SK-N-SH (cell line): ENCODE data around the gene D2HGDH. TPM values are rescaled to one million over a fixed set of nuclear protein-coding genes. Genes with fewer than 3 reads are reported as not detected.

Experiments
- CTCF ChIA-PET: fragments of 300-600, 350-600 bp; formaldehyde crosslinking; extraction: SDS; loops from one replicate; lab custom pipeline; 2021; lab: Yijun Ruan, JAX
- POLR2A ChIA-PET: fragments of 350-600 bp; sonication (Branson Sonifier 250); formaldehyde crosslinking; extraction: SDS; loops from one replicate; lab custom pipeline; 2020; ENCODE audit warnings: antibody characterized with exemption, inconsistent platforms; lab: Yijun Ruan, JAX
- DNase-seq: peaks from one replicate; pipeline ENCODE4 v3.0.0; 2012
- H2AFZ ChIP-seq: fragments of 200-600 bp; sonication (generic); 2 replicates; pipeline ENCODE4 v1.8.1; 2016; ENCODE audit warnings: antibody characterized with exemption, mild to moderate bottlenecking, low read depth
- H3F3A ChIP-seq: fragments of 200-600 bp; sonication (generic); replicated peaks from 2 replicates; pipeline ENCODE3; 2016; ENCODE audit warnings: antibody characterized with exemption, mild to moderate bottlenecking; ENCODE audit not compliant: insufficient read depth
- H3K27ac ChIP-seq, 2 experiments: fragments of 200-500 bp in 1 of 2; fragments of 200-600 bp in 1 of 2; sonication (Bioruptor generic) in 1 of 2; sonication (generic), shearing (Covaris generic) in 1 of 2; 2 replicates each; pipeline versions ENCODE4 v1.5.1 to v1.6.1; 2014 to 2016; ENCODE audit warnings: low read depth in 2 of 2, inconsistent platforms in 1 of 2, low read length in 1 of 2, mild to moderate bottlenecking in 1 of 2, mixed read lengths in 1 of 2
- H3K27me3 ChIP-seq: fragments of 200-600 bp; sonication (generic), shearing (Covaris generic); 2 replicates; pipeline ENCODE4 v1.6.1; 2016; ENCODE audit warnings: mixed run types; ENCODE audit not compliant: insufficient read depth
- H3K36me3 ChIP-seq, 2 experiments: fragments of 200-500 bp in 1 of 2; fragments of 200-600 bp in 1 of 2; sonication (Bioruptor generic) in 1 of 2; sonication (generic) in 1 of 2; replicated peaks in 1 of 2; 2 replicates each; pipeline versions ENCODE3 to v1.5.1; 2014 to 2016; ENCODE audit warnings: low read length in 1 of 2, mild to moderate bottlenecking in 1 of 2; ENCODE audit not compliant: insufficient read depth in 2 of 2, control insufficient read depth in 1 of 2
- H3K4me1 ChIP-seq, 2 experiments: fragments of 200-500 bp in 1 of 2; fragments of 200-600 bp in 1 of 2; sonication (Bioruptor generic) in 1 of 2; sonication (generic), shearing (Covaris generic) in 1 of 2; 2 replicates each; pipeline versions ENCODE4 v1.5.1 to v1.6.1; 2014 to 2016; ENCODE audit warnings: low read depth in 1 of 2, low read length in 1 of 2, mixed run types in 1 of 2; ENCODE audit not compliant: insufficient read depth in 2 of 2, control insufficient read depth in 1 of 2
- H3K4me2 ChIP-seq: fragments of 200-600 bp; sonication (generic), shearing (Covaris generic); 2 replicates; pipeline ENCODE4 v1.6.1; 2017; ENCODE audit warnings: mixed run types
- H3K4me3 ChIP-seq, 2 experiments: fragments of 200-500 bp in 1 of 2; fragments of 200-600 bp in 1 of 2; sonication (Bioruptor generic) in 1 of 2; sonication (generic), shearing (Covaris generic) in 1 of 2; 2 replicates each; pipeline versions ENCODE4 v1.5.1 to v1.8.1; 2014 to 2016; ENCODE audit warnings: low read depth in 2 of 2, inconsistent platforms in 1 of 2, low read length in 1 of 2, mild to moderate bottlenecking in 1 of 2, mixed read lengths in 1 of 2, moderate library complexity in 1 of 2
- H3K79me2 ChIP-seq: fragments of 200-600 bp; sonication (generic); 2 replicates; pipeline ENCODE4 v1.8.1; 2017; ENCODE audit warnings: mild to moderate bottlenecking; ENCODE audit not compliant: insufficient read depth
- H3K9ac ChIP-seq: fragments of 200-600 bp; sonication (generic); 2 replicates; pipeline ENCODE4 v1.6.1; 2017; ENCODE audit warnings: mixed run types
- H3K9me2 ChIP-seq: fragments of 200-600 bp; sonication (generic); 2 replicates; pipeline ENCODE4 v1.6.1; 2017; ENCODE audit warnings: mixed run types
- H3K9me3 ChIP-seq: fragments of 200-600 bp; sonication (generic); 2 replicates; pipeline ENCODE4 v1.6.1; 2017; ENCODE audit warnings: mixed run types, mild to moderate bottlenecking, moderate library complexity
- H4K20me1 ChIP-seq: fragments of 200-600 bp; sonication (generic); 2 replicates; pipeline ENCODE4 v1.6.1; 2017; ENCODE audit warnings: mild to moderate bottlenecking, mixed run types; ENCODE audit not compliant: insufficient read depth
- EZH2phosphoT487 ChIP-seq: fragments of 200-600 bp; sonication (generic); IDR thresholded peaks from 2 replicates; pipeline ENCODE4 v1.6.1; 2017; ENCODE audit warnings: low read depth, mixed run types, mild to moderate bottlenecking, antibody characterized with exemption, moderate library complexity, borderline replicate concordance
- IRF3 ChIP-seq: fragments of 150-350 bp; IDR thresholded peaks from 2 replicates; pipeline ENCODE4 v1.6.1; 2016; ENCODE audit warnings: mild to moderate bottlenecking, low read depth, low read length
- MXI1 ChIP-seq: IDR thresholded peaks from 2 replicates; pipeline ENCODE4 v1.6.1; 2012; ENCODE audit warnings: mild to moderate bottlenecking, low read depth, low read length, improper control_type of control experiment
- NFIC ChIP-seq: IDR thresholded peaks from 2 replicates; pipeline ENCODE4 v1.4.0; 2012; ENCODE audit warnings: borderline replicate concordance
- RXRA ChIP-seq: IDR thresholded peaks from 2 replicates; pipeline ENCODE4 v1.4.0; 2012; ENCODE audit warnings: low read depth, mild to moderate bottlenecking, borderline replicate concordance
- TEAD4 ChIP-seq: IDR thresholded peaks from 2 replicates; pipeline ENCODE4 v1.4.0; 2012; ENCODE audit warnings: mild to moderate bottlenecking, borderline replicate concordance; ENCODE audit not compliant: insufficient read depth
- USF1 ChIP-seq: IDR thresholded peaks from 2 replicates; pipeline ENCODE4 v1.4.0; 2012; ENCODE audit warnings: low read depth, borderline replicate concordance
- YY1 ChIP-seq: IDR thresholded peaks from 2 replicates; pipeline ENCODE4 v1.4.0; 2012; ENCODE audit warnings: low read depth, mild to moderate bottlenecking
- WGBS: methylation state at CpG from one replicate; pipeline ENCODE4 v1.1.6; 2017; ENCODE audit warnings: low lambda C conversion rate; 5-methylcytosine and 5-hydroxymethylcytosine counted together
- polyA plus RNA-seq, 3 experiments: library from polyadenylated mRNA; depleted of rRNA; stranded (reverse); fragments of >200 nt; gene quantifications; 2 replicates each; pipeline ENCODE4 v1.2.3, GENCODE V29; 2012

The D2HGDH gene
- polyA plus RNA-seq, 1 of the 3 experiments (the other 2 are of a cell fraction) = 36.3 TPM

GRCh38 chr2:241767464-241768250 lies 33.2 kb downstream of the D2HGDH start:
- POLR2A ChIA-PET = no interaction called here
- Histone ChIP-seq H2AFZ (no peak overlapping the region), H3K9ac (no peak overlapping the region)
- peak; percentile 71 for DNase-seq
- TF ChIP-seq TEAD4 = no peak
- no peak for TF ChIP-seq IRF3
- no peak for TF ChIP-seq USF1
- no peak for TF ChIP-seq MXI1
- TF ChIP-seq EZH2phosphoT487 = no peak
- TF ChIP-seq YY1 = no peak
- TF ChIP-seq, all 33 proteins: peak for 0
- no peaks in the 10 kb centered on the region for H3K9me2 ChIP-seq
- no peaks in the 10 kb centered on the region for H3K79me2 ChIP-seq
- no peaks in the 10 kb centered on the region for H3K9me3 ChIP-seq
- H3K4me3 ChIP-seq = no peak overlapping the region
- CTCF ChIA-PET = no interaction called here
- peaks cover 0 to 39% of the 10 kb centered on the region in 2 experiments; a peak in 1 of 4 replicates for H3K4me1 ChIP-seq
- no peaks in the 10 kb centered on the region for H3K27me3 ChIP-seq
- H3K27ac ChIP-seq = no peak overlapping the region; a peak in 1 of 4 replicates
- no peaks in the 10 kb centered on the region for H3F3A ChIP-seq
- 92% methylated on average over 13 of the region's 37 CpGs for WGBS
- H4K20me1 ChIP-seq = no peaks in the 10 kb centered on the region
- no peak overlapping the region for H3K4me2 ChIP-seq
- H3K36me3 ChIP-seq = peaks cover 0 to 2% of the 10 kb centered on the region in 2 experiments

GRCh38 chr2:241768251-241768711 lies 33.9 kb downstream of the D2HGDH start:
- 91% methylated on average over 21 of the region's 29 CpGs for WGBS
- H3K27ac ChIP-seq = no peak overlapping the region; a peak in 1 of 4 replicates
- CTCF ChIA-PET = interaction anchor here (0.8 kb wide), 1 partner anchor 91 kb away, joined by 3 read pairs; no protein-coding TSS in a partner anchor
- no peaks in the 10 kb centered on the region for H3K9me2 ChIP-seq
- peak; percentile 46 for DNase-seq
- TF ChIP-seq NFIC = no peak
- TF ChIP-seq RXRA = no peak
- POLR2A ChIA-PET = no interaction called here
- H3F3A ChIP-seq = no peaks in the 10 kb centered on the region
- no peaks in the 10 kb centered on the region for H4K20me1 ChIP-seq
- H3K4me1 ChIP-seq = peaks cover 0 to 32% of the 10 kb centered on the region in 2 experiments; a peak in 1 of 4 replicates
- H3K36me3 ChIP-seq = no peaks in the 10 kb centered on the region
- no peaks in the 10 kb centered on the region for H3K79me2 ChIP-seq
- H3K4me3 ChIP-seq = no peak overlapping the region
- no peaks in the 10 kb centered on the region for H3K9me3 ChIP-seq
- H3K27me3 ChIP-seq = no peaks in the 10 kb centered on the region
- H3K9ac ChIP-seq = no peak overlapping the region
- H3K4me2 ChIP-seq = no peak overlapping the region
- no peak overlapping the region for H2AFZ ChIP-seq
